Measurements from ENCODE around the gene PLCB4.

PLCB4 gene

DNA sequence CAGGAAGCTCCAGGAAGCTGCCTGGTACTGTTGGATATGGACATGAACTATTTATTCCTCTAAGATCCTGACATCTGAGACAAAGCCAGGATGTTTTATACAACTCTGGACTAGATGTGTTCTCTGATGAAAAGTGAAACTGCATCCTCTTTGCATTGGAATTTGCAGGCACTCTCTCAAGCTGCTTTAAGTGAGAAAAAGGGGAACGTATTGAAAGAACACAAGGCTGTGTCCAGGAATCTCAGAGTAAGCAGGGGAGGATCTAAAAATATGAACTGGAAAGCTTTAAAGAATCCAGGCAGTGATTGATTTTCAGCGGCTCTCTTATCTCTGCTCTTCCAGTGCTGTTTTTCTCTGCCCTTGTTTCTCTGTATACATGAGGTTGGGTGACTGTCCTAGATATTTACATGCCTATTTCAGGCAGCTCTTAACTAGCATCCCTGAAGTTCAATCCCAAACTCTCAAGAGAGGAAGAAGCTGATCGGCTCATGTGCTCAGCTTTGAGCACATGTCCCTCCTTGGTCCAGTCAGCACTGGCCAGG, 193.8 kb downstream of the PLCB4 start:
- H3K4me3 ChIP-seq (ENCODE audit: low read depth, low read length), result no peak overlapping the region
- no peak for DNase-seq (ENCODE audit: low read depth)
- no peak for TF ChIP-seq CTCF (IDR thresholded peaks at IDR 0.05; ENCODE audit: insufficient read depth, low read depth, low read length, missing control alignments)

- no peak overlapping the region for H3K4me3 ChIP-seq (ENCODE audit: low read depth, low read length)
- DNase-seq (ENCODE audit: low read depth), result no peak
- TF ChIP-seq CTCF (IDR thresholded peaks at IDR 0.05; ENCODE audit: insufficient read depth, low read depth, low read length, missing control alignments), result no peak
Measured at GRCh38 chr20:9269280-9269971, 200.5 kb downstream of the PLCB4 start.

- H3K4me3 ChIP-seq (ENCODE audit: low read depth, low read length), result no peak overlapping the region
- TF ChIP-seq CTCF (IDR thresholded peaks at IDR 0.05; ENCODE audit: insufficient read depth, low read depth, low read length, missing control alignments), result no peak
- no peak for DNase-seq (ENCODE audit: low read depth)
Measured at GRCh38 chr20:9270831-9271230, 201.9 kb downstream of the PLCB4 start.

- no peak for TF ChIP-seq CTCF (IDR thresholded peaks at IDR 0.05; ENCODE audit: insufficient read depth, low read depth, low read length, missing control alignments)
- no peak for DNase-seq (ENCODE audit: low read depth)
- no peak overlapping the region for H3K4me3 ChIP-seq (ENCODE audit: low read depth, low read length)
Measured at GRCh38 chr20:9276966-9277468, 208.1 kb downstream of the PLCB4 start.

GRCh38 chr20:9279918-9280401, 211.1 kb downstream of the PLCB4 start:
- no peak for TF ChIP-seq CTCF (IDR thresholded peaks at IDR 0.05; ENCODE audit: insufficient read depth, low read depth, low read length, missing control alignments)
- no peak for DNase-seq (ENCODE audit: low read depth)

GRCh38 chr20:9280666-9281065, 211.8 kb downstream of the PLCB4 start:
- DNase-seq (ENCODE audit: low read depth), result no peak
- TF ChIP-seq CTCF (IDR thresholded peaks at IDR 0.05; ENCODE audit: insufficient read depth, low read depth, low read length, missing control alignments), result no peak

More at GRCh38 chr20:9279918-9280401, 211.1 kb downstream of the PLCB4 start:
- H3K4me3 ChIP-seq (ENCODE audit: low read depth, low read length), result no peak overlapping the region

More at GRCh38 chr20:9280666-9281065, 211.8 kb downstream of the PLCB4 start:
- H3K4me3 ChIP-seq (ENCODE audit: low read depth, low read length), result no peak overlapping the region

Measured in GM12865 (cell line).